22Rv1 (cell line): ENCODE results near the gene KIAA0825.

Experiments used
- CTCF ChIP-seq: fragments of 450-650 bp; IDR thresholded peaks from 2 replicates; pipeline ENCODE4 v1.5.1; 2017; ENCODE audit warnings: mild to moderate bottlenecking
- ZFX ChIP-seq: fragments of 450-650 bp; IDR thresholded peaks from 2 replicates; pipeline ENCODE4 v1.6.1; 2017; ENCODE audit warnings: antibody characterized with exemption, borderline replicate concordance

GRCh38 chr5:94640176-94640575 is 21.8 kb upstream of the KIAA0825 start:
- TF ChIP-seq ZFX: no peak
- no peak for TF ChIP-seq CTCF
